HFF-Myc (cell line): ENCODE results near the gene RSRC1.

ENCODE experiments used
- DNase-seq: peaks from one replicate; pipeline ENCODE4 v3.0.0-alpha.2; 2011; ENCODE audit warnings: low read depth; ENCODE audit errors: extremely low read depth
- H3K4me3 ChIP-seq: replicated peaks from 2 replicates; pipeline ENCODE4 v1.5.1; 2011; ENCODE audit warnings: low read depth, mild to moderate bottlenecking, control low read depth, low read length
- TF ChIP-seq, protein P1 (sequence below): IDR thresholded peaks from 2 replicates; pipeline ENCODE4 v1.5.1; 2012; ENCODE audit warnings: mild to moderate bottlenecking, low read depth, low read length, control low read depth; ENCODE audit errors: missing control alignments

Gene RSRC1

DNA sequence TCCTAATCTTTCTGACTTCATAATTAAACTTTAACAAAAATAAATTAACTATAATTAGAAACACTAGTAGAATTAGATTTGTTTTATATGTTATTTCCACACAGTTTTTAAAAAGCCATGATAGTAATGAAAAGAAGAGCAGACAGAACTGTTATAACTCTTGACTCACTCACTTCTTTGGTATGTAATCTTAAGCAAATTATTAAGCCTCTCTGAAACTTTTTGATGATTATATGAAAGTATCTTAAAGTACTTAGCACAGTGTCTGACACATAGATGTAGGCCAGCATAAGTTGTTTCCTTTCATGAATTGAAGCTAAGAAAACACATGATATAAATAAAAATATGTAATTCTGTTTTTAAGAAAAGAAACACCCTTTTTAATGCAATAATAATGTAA, 337.5 kb downstream of the RSRC1 start:
- TF ChIP-seq, protein P1, sequence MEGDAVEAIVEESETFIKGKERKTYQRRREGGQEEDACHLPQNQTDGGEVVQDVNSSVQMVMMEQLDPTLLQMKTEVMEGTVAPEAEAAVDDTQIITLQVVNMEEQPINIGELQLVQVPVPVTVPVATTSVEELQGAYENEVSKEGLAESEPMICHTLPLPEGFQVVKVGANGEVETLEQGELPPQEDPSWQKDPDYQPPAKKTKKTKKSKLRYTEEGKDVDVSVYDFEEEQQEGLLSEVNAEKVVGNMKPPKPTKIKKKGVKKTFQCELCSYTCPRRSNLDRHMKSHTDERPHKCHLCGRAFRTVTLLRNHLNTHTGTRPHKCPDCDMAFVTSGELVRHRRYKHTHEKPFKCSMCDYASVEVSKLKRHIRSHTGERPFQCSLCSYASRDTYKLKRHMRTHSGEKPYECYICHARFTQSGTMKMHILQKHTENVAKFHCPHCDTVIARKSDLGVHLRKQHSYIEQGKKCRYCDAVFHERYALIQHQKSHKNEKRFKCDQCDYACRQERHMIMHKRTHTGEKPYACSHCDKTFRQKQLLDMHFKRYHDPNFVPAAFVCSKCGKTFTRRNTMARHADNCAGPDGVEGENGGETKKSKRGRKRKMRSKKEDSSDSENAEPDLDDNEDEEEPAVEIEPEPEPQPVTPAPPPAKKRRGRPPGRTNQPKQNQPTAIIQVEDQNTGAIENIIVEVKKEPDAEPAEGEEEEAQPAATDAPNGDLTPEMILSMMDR: no peak
- H3K4me3 ChIP-seq: no peak overlapping the region
- DNase-seq: no peak

DNA sequence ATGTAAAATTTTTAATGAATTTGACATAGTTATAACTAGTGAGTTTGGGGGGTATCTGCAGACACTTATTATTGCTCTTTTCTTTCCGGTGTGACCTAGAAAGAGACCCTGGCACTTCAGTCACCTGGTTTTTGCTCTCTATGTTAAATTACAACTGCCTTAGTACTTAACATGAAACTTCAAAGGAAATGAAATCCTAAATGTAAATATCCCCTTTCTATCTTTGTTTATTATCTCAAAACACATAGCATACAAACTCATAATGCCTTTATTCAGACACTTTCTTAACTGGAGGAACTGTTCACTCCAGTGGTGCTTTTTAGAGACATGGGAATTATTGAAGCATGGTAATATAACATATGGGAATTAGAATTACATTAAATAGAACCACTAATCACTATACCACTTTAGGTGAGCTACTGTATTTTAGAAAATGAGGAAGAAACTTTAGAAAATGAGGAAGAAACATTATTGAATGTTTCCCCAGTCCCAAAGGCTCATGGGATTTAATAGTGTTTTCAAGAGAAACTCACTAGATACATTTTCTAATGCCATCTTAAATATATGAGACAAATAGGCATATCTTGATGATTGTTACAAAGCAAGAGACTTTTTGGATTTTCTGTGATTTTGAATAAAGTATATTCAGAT, 341.6 kb downstream of the RSRC1 start:
- no peak overlapping the region for H3K4me3 ChIP-seq
- no peak for DNase-seq
- TF ChIP-seq, protein P1: no peak

DNA sequence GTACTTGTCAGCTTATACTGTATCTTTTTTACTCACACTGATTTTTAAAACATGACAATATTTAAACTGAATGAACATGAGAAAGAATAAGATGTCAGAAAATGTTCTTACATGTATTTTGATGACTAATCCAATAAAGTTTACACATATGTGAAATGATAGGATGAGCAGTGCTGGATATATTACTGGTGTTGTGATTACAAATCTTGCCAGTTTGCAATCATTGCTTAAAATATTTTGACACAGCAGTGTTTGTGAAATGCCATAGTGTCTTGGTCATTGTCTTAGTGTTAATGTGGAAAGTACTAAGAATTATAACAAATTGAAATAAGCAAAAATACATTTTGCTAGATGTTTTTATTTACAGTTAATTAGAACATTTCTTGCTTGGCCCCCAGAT, 342.4 kb downstream of the RSRC1 start:
- no peak overlapping the region for H3K4me3 ChIP-seq
- DNase-seq: no peak
- TF ChIP-seq, protein P1: no peak

DNA sequence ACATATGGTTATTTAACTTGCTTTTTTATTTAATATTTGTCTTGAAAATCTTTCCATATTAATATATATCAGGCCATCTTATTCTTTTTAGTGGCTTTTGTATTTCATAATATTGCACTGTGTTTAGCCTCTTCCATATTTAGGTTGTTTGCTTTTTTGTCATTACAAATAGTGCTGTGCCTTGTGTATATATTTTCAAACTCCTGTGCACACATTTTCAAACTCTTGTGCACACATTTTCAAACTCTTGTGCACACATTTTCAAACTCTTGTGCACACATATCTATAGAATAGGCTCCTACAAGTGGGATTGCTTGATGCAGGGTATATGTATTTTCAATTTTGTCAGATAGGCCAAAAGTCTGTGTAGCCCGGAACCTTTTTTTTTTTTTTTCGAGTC, 343.1 kb downstream of the RSRC1 start:
- no peak for DNase-seq
- TF ChIP-seq, protein P1: no peak
- no peak overlapping the region for H3K4me3 ChIP-seq

DNA sequence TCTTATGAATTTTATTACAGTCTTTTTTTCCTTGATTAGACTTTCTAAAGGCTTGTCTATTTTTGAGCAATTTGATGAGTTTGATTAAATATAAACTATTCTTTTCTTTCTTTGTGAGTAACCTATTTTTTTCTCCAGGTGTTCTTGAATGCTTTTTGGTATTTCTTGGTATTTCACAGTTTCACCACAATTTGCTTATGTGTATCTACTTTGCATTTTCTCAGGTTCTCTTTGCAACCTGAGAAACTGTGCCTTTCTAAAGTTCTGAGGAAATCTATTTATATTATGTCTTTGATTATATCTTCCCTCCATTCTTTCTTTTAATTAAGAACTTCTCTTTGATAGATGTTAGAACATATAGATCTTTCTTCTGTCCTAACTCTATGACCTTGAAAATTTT, 344.0 kb downstream of the RSRC1 start:
- no peak for DNase-seq
- H3K4me3 ChIP-seq: no peak overlapping the region
- TF ChIP-seq, protein P1: no peak

DNA sequence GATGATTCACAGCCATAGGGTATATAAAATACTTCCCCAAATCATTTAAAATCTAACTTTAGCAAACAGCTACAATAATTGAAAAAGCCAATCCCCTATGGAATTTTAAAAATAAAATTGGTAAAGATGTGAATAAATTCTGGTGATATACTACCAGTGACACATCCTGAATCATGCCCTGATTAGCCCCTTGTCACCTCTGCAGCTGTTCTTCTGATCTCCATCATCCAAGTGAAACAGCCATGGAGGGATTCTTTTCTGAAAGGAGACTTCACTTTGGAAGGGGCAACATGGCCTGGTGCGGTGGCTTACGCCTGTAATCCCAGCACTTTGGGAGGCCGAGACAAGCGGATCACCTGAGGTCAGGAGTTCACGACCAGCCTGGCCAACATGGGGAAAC, 345.5 kb downstream of the RSRC1 start:
- no peak for DNase-seq
- H3K4me3 ChIP-seq: no peak overlapping the region
- TF ChIP-seq, protein P1: no peak

DNA sequence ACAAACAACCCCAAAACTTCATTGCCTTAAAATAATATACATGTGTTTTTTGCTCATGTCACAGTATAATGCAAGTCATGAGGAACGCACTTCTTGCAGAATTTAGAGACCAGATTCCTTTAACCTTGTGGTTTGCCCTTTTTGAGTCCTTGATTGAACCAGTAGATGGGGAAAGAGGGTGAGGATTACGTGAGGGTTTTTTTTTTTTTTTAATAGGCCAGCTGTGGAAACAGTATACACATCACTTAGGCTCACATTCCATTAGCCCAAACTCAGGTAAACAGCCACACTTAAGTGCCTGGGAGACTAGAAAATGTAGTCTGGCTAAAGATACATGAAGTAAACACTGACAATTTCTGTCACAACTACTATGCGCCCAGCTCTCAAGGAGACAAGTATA, 346.2 kb downstream of the RSRC1 start:
- H3K4me3 ChIP-seq: no peak overlapping the region
- TF ChIP-seq, protein P1: no peak
- peak; percentile 27 for DNase-seq
